ENCODE results near the gene LDLRAD3. TPM values are rescaled to one million over a fixed set of nuclear protein-coding genes. Genes with fewer than 3 reads are reported as not detected.
A peak's percentile ranks its signal among the peaks of the same experiment; 100 is the strongest.

Gene LDLRAD3
- total and polyA plus RNA-seq, 4 donors: 2.2 to 14.3 (median 9.9) TPM

- 76 to 83% methylated on average over 3 of the region's 3 CpGs for WGBS, 2 donors
- TF ChIP-seq, protein P1, sequence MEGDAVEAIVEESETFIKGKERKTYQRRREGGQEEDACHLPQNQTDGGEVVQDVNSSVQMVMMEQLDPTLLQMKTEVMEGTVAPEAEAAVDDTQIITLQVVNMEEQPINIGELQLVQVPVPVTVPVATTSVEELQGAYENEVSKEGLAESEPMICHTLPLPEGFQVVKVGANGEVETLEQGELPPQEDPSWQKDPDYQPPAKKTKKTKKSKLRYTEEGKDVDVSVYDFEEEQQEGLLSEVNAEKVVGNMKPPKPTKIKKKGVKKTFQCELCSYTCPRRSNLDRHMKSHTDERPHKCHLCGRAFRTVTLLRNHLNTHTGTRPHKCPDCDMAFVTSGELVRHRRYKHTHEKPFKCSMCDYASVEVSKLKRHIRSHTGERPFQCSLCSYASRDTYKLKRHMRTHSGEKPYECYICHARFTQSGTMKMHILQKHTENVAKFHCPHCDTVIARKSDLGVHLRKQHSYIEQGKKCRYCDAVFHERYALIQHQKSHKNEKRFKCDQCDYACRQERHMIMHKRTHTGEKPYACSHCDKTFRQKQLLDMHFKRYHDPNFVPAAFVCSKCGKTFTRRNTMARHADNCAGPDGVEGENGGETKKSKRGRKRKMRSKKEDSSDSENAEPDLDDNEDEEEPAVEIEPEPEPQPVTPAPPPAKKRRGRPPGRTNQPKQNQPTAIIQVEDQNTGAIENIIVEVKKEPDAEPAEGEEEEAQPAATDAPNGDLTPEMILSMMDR (IDR thresholded peaks at IDR 0.05; ENCODE audit: control extremely low read depth, extremely low read depth): no peak
- no peaks in the 10 kb centered on the region for H3K36me3 ChIP-seq (ENCODE audit: control insufficient read depth in 4 of 4, insufficient read depth in 4 of 4, low read length in 4 of 4)
- no peak for ATAC-seq (ENCODE audit: insufficient read depth, low FRiP score)
- no peak overlapping the region for H3K4me3 ChIP-seq
- no peak for DNase-seq
- H3K27ac ChIP-seq (ENCODE audit: low read depth in 1 of 2, low read length in 1 of 2): no peak overlapping the region
- H3K4me1 ChIP-seq (ENCODE audit: control insufficient read depth in 5 of 5, insufficient read depth in 5 of 5, low read length in 5 of 5): peaks cover 0 to 31% (median 4%) of the 10 kb centered on the region in 5 donors
- no peaks in the 10 kb centered on the region for H3K27me3 ChIP-seq (ENCODE audit: control insufficient read depth in 3 of 3, insufficient read depth in 3 of 3, low read length in 2 of 3)
- peaks cover 0 to 4% (median 0%) of the 10 kb centered on the region in 4 donors for H3K9me3 ChIP-seq (ENCODE audit: control insufficient read depth in 4 of 4, insufficient read depth in 3 of 4, low read length in 3 of 4)
- H3K9ac ChIP-seq (ENCODE audit: insufficient read depth in 1 of 2, low read length in 2 of 2): no peak overlapping the region
These were observed 270.6 kb downstream of the LDLRAD3 start for GRCh38 chr11:36214480-36214879.

DNA sequence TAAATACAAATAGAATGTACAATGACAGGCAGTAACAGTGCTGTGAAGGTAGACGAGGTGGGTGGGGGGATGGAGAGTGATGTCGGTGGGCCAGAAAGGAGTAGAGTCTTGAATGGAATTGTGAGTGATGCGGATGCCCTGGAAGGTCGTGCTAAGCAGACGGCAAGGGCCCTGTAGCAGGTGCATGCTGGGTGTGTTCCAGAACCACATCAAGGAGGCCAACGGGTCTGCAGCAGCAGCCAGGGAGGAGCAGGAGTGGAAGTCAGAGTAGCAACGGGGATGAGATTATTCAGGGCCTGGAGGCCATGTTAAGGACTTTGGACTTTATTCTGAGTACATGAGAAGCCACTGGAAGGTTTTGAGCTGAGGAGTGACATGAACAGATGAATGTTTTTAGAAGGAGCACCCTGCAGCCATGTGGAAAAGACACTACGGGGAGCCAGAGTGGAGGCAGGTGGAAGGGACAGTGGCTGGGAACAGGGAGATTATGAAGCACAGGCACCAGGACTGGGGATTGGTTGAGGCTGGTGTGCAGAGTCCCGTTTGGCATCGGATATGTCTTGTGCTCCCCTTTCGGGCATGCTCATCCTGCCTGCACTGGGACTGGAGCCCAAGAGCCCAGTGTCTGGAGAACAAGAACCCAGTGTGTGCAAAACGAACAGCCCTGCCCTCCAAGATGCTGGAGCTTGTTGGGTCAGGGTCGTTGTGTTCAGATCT, 271.3 kb downstream of the LDLRAD3 start:
- Histone ChIP-seq H3K9me3 (ENCODE audit: control insufficient read depth in 4 of 4, insufficient read depth in 3 of 4, low read length in 3 of 4) (peaks cover 0 to 4% (median 2%) of the 10 kb centered on the region in 4 donors), H3K27me3 (ENCODE audit: control insufficient read depth in 3 of 3, insufficient read depth in 3 of 3, low read length in 2 of 3) (no peaks in the 10 kb centered on the region), H3K4me1 (ENCODE audit: control insufficient read depth in 5 of 5, insufficient read depth in 5 of 5, low read length in 5 of 5) (peaks cover 0 to 31% (median 4%) of the 10 kb centered on the region in 5 donors), H3K27ac (ENCODE audit: low read depth in 1 of 2, low read length in 1 of 2) (no peak overlapping the region), H3K4me3 (no peak overlapping the region), H3K36me3 (ENCODE audit: control insufficient read depth in 4 of 4, insufficient read depth in 4 of 4, low read length in 4 of 4) (no peaks in the 10 kb centered on the region), H3K9ac (ENCODE audit: insufficient read depth in 1 of 2, low read length in 2 of 2) (no peak overlapping the region)
- ATAC-seq (ENCODE audit: insufficient read depth, low FRiP score): no peak
- 87% methylated on average over 13 of the region's 13 CpGs for WGBS, 2 donors
- TF ChIP-seq, protein P1 (IDR thresholded peaks at IDR 0.05; ENCODE audit: control extremely low read depth, extremely low read depth): no peak
- DNase-seq: no peak

- Histone ChIP-seq H3K9ac (ENCODE audit: insufficient read depth in 1 of 2, low read length in 2 of 2) (no peak overlapping the region), H3K27me3 (ENCODE audit: control insufficient read depth in 3 of 3, insufficient read depth in 3 of 3, low read length in 2 of 3) (no peaks in the 10 kb centered on the region), H3K36me3 (ENCODE audit: control insufficient read depth in 4 of 4, insufficient read depth in 4 of 4, low read length in 4 of 4) (no peaks in the 10 kb centered on the region), H3K9me3 (ENCODE audit: control insufficient read depth in 4 of 4, insufficient read depth in 3 of 4, low read length in 3 of 4) (peaks cover 0 to 4% (median 3%) of the 10 kb centered on the region in 4 donors), H3K4me1 (ENCODE audit: control insufficient read depth in 5 of 5, insufficient read depth in 5 of 5, low read length in 5 of 5) (peaks cover 0 to 31% (median 4%) of the 10 kb centered on the region in 5 donors), H3K4me3 (no peak overlapping the region), H3K27ac (ENCODE audit: low read depth in 1 of 2, low read length in 1 of 2) (no peak overlapping the region)
- WGBS, 2 donors: 89 to 90% methylated on average over 7 of the region's 7 CpGs
- TF ChIP-seq, protein P1 (IDR thresholded peaks at IDR 0.05; ENCODE audit: control extremely low read depth, extremely low read depth): no peak
- ATAC-seq (ENCODE audit: insufficient read depth, low FRiP score) (no peak), DNase-seq (peak in 1 of 3 donors; percentile 53)
These were observed 271.8 kb downstream of the LDLRAD3 start for GRCh38 chr11:36215693-36216060.

Data from lung (tissue), 12 donors.